IPS DF 4.7 (cell line): ENCODE data around the gene VCAN.
"Not testable (repeated sequence)": the region's sequence is repeated elsewhere in the genome, so short reads cannot be mapped to it uniquely, and the experiment has no call there.

Experiments
- DNase-seq: peaks from one replicate; pipeline ENCODE4 v3.0.0-alpha.2; 2013; ENCODE audit warnings: low spot score; ENCODE audit errors: extremely low read depth

The VCAN gene

GRCh38 chr5:83471405-83472212 is at the start of gene VCAN:
TSS of gene VCAN (plus strand) at chr5:83471744. CDS start at chr5:83483519, 11,775 bp downstream.
- DNase-seq: no peak

- DNase-seq: no peak
These were observed 49.3 kb upstream of the VCAN start for GRCh38 chr5:83422284-83422683.

- DNase-seq: no peak
These were observed 44.7 kb upstream of the VCAN start for GRCh38 chr5:83426855-83427254.

- DNase-seq: no peak
These were observed 43.4 kb upstream of the VCAN start for GRCh38 chr5:83428126-83428525.

GRCh38 chr5:83428890-83429289 is 42.7 kb upstream of the VCAN start:
- DNase-seq: no peak

- DNase-seq: peak; percentile 71
These were observed 41.2 kb upstream of the VCAN start for GRCh38 chr5:83430130-83431010.

- no peak for DNase-seq
These were observed 37.7 kb upstream of the VCAN start for GRCh38 chr5:83433891-83434290.

- DNase-seq: no peak
These were observed 36.6 kb upstream of the VCAN start for GRCh38 chr5:83434946-83435345.

- DNase-seq: no peak
These were observed 35.3 kb upstream of the VCAN start for GRCh38 chr5:83436276-83436675.

GRCh38 chr5:83437697-83438096 is 33.8 kb upstream of the VCAN start:
- DNase-seq: not testable (repeated sequence)

GRCh38 chr5:83440826-83441225 is 30.7 kb upstream of the VCAN start:
- no peak for DNase-seq

- DNase-seq: no peak
These were observed 29.8 kb upstream of the VCAN start for GRCh38 chr5:83441747-83442146.

GRCh38 chr5:83443534-83443933 is 28.0 kb upstream of the VCAN start:
- no peak for DNase-seq

GRCh38 chr5:83444445-83444844 is 27.1 kb upstream of the VCAN start:
- no peak for DNase-seq

- DNase-seq: no peak
These were observed 25.1 kb upstream of the VCAN start for GRCh38 chr5:83446253-83446947.

GRCh38 chr5:83447533-83447932 is 24.0 kb upstream of the VCAN start:
- DNase-seq: no peak

- DNase-seq: no peak
These were observed 21.2 kb upstream of the VCAN start for GRCh38 chr5:83450183-83450966.

- no peak for DNase-seq
These were observed 20.6 kb upstream of the VCAN start for GRCh38 chr5:83450967-83451248.

GRCh38 chr5:83451955-83452354 is 19.6 kb upstream of the VCAN start:
- DNase-seq: no peak

- DNase-seq: no peak
These were observed 17.6 kb upstream of the VCAN start for GRCh38 chr5:83453937-83454336.

- no peak for DNase-seq
These were observed 7.3 kb upstream of the VCAN start for GRCh38 chr5:83464261-83464660.
